HG02571 (cell line): ENCODE data around the gene PHAF1.

Experiments
- ATAC-seq: cut with Tn5 transposase; IDR thresholded peaks from one replicate; pipeline ENCODE4 v1.9.1; 2021; ENCODE audit warnings: mild to moderate bottlenecking, moderate library complexity; ENCODE audit not compliant: unreplicated experiment

PHAF1 gene

GRCh38 chr16:67146523-67147357 is 37.0 kb downstream of the PHAF1 start:
- no peak for ATAC-seq

- ATAC-seq: no peak
Measured at GRCh38 chr16:67147437-67148140, 37.8 kb downstream of the PHAF1 start.

GRCh38 chr16:67148221-67148620 is 38.5 kb downstream of the PHAF1 start:
- ATAC-seq: no peak

GRCh38 chr16:67148656-67149275 is 39.0 kb downstream of the PHAF1 start:
- no peak for ATAC-seq

GRCh38 chr16:67149276-67150046 is 39.7 kb downstream of the PHAF1 start:
- ATAC-seq: no peak

GRCh38 chr16:67150047-67150832 is 40.5 kb downstream of the PHAF1 start:
- peak; percentile 49 for ATAC-seq

GRCh38 chr16:67150833-67151396 is 41.2 kb downstream of the PHAF1 start, which contains the start of gene B3GNT9:
Gene B3GNT9 (minus strand): TSS chr16:67150998. CDS start chr16:67150485, 513 bp downstream.
- ATAC-seq: peak; percentile 53

GRCh38 chr16:67151431-67152097 is 41.8 kb downstream of the PHAF1 start:
- ATAC-seq: no peak

- no peak for ATAC-seq
Measured at GRCh38 chr16:67154578-67155294, 45.0 kb downstream of the PHAF1 start.

GRCh38 chr16:67155295-67156142 is 45.8 kb downstream of the PHAF1 start:
- no peak for ATAC-seq

GRCh38 chr16:67156143-67156844 is 46.6 kb downstream of the PHAF1 start:
- no peak for ATAC-seq

GRCh38 chr16:67157106-67157748 is 47.5 kb downstream of the PHAF1 start:
- no peak for ATAC-seq

GRCh38 chr16:67157892-67158635 is 48.3 kb downstream of the PHAF1 start:
- ATAC-seq: no peak

- ATAC-seq: peak; percentile 48
Measured at GRCh38 chr16:67158637-67159600, 49.2 kb downstream of the PHAF1 start.

- no peak for ATAC-seq
Measured at GRCh38 chr16:67161595-67162058, 51.9 kb downstream of the PHAF1 start.
